HEK293 (cell line): ENCODE results near the gene FAAP100.
A peak's percentile ranks its signal among the peaks of the same experiment; 100 is the strongest.

Experiments used
- BCL11A ChIP-seq: fragments of 450-650 bp; formaldehyde crosslinking; IDR thresholded peaks from 2 replicates; pipeline ENCODE4 v1.5.1; 2016; ENCODE audit warnings: low read depth, missing biosample characterization, missing genetic modification characterization
- CTCF ChIP-seq: fragments of 450-650 bp; formaldehyde crosslinking; IDR thresholded peaks from 2 replicates; pipeline ENCODE4 v1.5.1; 2016; ENCODE audit warnings: missing biosample characterization, missing genetic modification characterization
- GLIS2 ChIP-seq: fragments of 450-650 bp; formaldehyde crosslinking; IDR thresholded peaks from 2 replicates; pipeline ENCODE4 v1.5.1; 2016; ENCODE audit warnings: missing biosample characterization, missing genetic modification characterization
- KLF16 ChIP-seq: fragments of 450-650 bp; formaldehyde crosslinking; IDR thresholded peaks from 2 replicates; pipeline ENCODE4 v1.5.1; 2017; ENCODE audit warnings: missing biosample characterization, missing genetic modification characterization
- MZF1 ChIP-seq: fragments of 450-650 bp; formaldehyde crosslinking; IDR thresholded peaks from 2 replicates; pipeline ENCODE4 v1.5.1; 2017; ENCODE audit warnings: missing biosample characterization, missing genetic modification characterization, borderline replicate concordance
- OVOL3 ChIP-seq: fragments of 450-650 bp; formaldehyde crosslinking; IDR thresholded peaks from 2 replicates; pipeline ENCODE4 v1.5.1; 2016; ENCODE audit warnings: missing biosample characterization, missing genetic modification characterization
- PRDM6 ChIP-seq: fragments of 450-650 bp; formaldehyde crosslinking; IDR thresholded peaks from 2 replicates; pipeline ENCODE4 v1.5.1; 2017; ENCODE audit warnings: missing biosample characterization, missing genetic modification characterization
- REST ChIP-seq: fragments of 450-650 bp; formaldehyde crosslinking; IDR thresholded peaks from 2 replicates; pipeline ENCODE4 v1.5.1; 2016; ENCODE audit warnings: missing biosample characterization, missing genetic modification characterization
- SETDB1 ChIP-seq: IDR thresholded peaks from one replicate; pipeline ENCODE4 v1.6.1; 2017; ENCODE audit warnings: mild to moderate bottlenecking, low read length, moderate library complexity, mixed read lengths; ENCODE audit not compliant: insufficient read length
- SP2 ChIP-seq: fragments of 450-650 bp; formaldehyde crosslinking; IDR thresholded peaks from 2 replicates; pipeline ENCODE4 v1.5.1; 2016; ENCODE audit warnings: missing biosample characterization, missing genetic modification characterization
- SP7 ChIP-seq: fragments of 450-650 bp; formaldehyde crosslinking; IDR thresholded peaks from 2 replicates; pipeline ENCODE4 v1.5.1; 2016; ENCODE audit warnings: missing biosample characterization, missing genetic modification characterization
- ZBTB11 ChIP-seq: fragments of 450-650 bp; formaldehyde crosslinking; conservative IDR thresholded peaks from 2 replicates; pipeline ENCODE4 v1.5.1; 2016; ENCODE audit warnings: low read depth, missing biosample characterization, missing genetic modification characterization
- ZFP69B ChIP-seq: fragments of 450-650 bp; formaldehyde crosslinking; IDR thresholded peaks from 2 replicates; pipeline ENCODE4 v1.5.1; 2016; ENCODE audit warnings: missing biosample characterization, missing genetic modification characterization
- ZIC2 ChIP-seq: fragments of 450-650 bp; formaldehyde crosslinking; IDR thresholded peaks from 2 replicates; pipeline ENCODE4 v1.5.1; 2016; ENCODE audit warnings: missing biosample characterization, missing genetic modification characterization
- ZNF23 ChIP-seq: fragments of 450-650 bp; formaldehyde crosslinking; IDR thresholded peaks from 2 replicates; pipeline ENCODE4 v1.5.1; 2016; ENCODE audit warnings: missing biosample characterization, missing genetic modification characterization, borderline replicate concordance
- ZNF292 ChIP-seq: fragments of 450-650 bp; formaldehyde crosslinking; IDR thresholded peaks from 2 replicates; pipeline ENCODE4 v1.5.1; 2016; ENCODE audit warnings: low read depth, missing biosample characterization, missing genetic modification characterization, borderline replicate concordance
- ZNF302 ChIP-seq: fragments of 450-650 bp; formaldehyde crosslinking; IDR thresholded peaks from 2 replicates; pipeline ENCODE4 v1.5.1; 2016; ENCODE audit warnings: missing biosample characterization, missing genetic modification characterization, low read depth
- ZNF433 ChIP-seq: fragments of 450-650 bp; formaldehyde crosslinking; IDR thresholded peaks from 2 replicates; pipeline ENCODE4 v1.5.1; 2016; ENCODE audit warnings: missing biosample characterization, missing genetic modification characterization, low read depth
- ZNF449 ChIP-seq: fragments of 450-650 bp; formaldehyde crosslinking; IDR thresholded peaks from 2 replicates; pipeline ENCODE4 v1.5.1; 2017; ENCODE audit warnings: missing biosample characterization, mild to moderate bottlenecking, missing genetic modification characterization, moderate library complexity
- ZNF473 ChIP-seq: fragments of 450-650 bp; formaldehyde crosslinking; IDR thresholded peaks from 2 replicates; pipeline ENCODE4 v1.5.1; 2017; ENCODE audit warnings: missing biosample characterization, missing genetic modification characterization
- ZNF510 ChIP-seq: fragments of 450-650 bp; formaldehyde crosslinking; IDR thresholded peaks from 2 replicates; pipeline ENCODE4 v1.5.1; 2018; ENCODE audit warnings: mild to moderate bottlenecking, missing genetic modification characterization, missing biosample characterization; ENCODE audit not compliant: insufficient replicate concordance
- ZNF544 ChIP-seq: fragments of 450-650 bp; formaldehyde crosslinking; IDR thresholded peaks from 2 replicates; pipeline ENCODE4 v1.5.0; 2017; ENCODE audit warnings: missing biosample characterization, missing genetic modification characterization
- ZNF658 ChIP-seq: fragments of 450-650 bp; formaldehyde crosslinking; IDR thresholded peaks from 2 replicates; pipeline ENCODE4; 2016; ENCODE audit warnings: missing biosample characterization, missing genetic modification characterization
- ZNF843 ChIP-seq: fragments of 450-650 bp; formaldehyde crosslinking; IDR thresholded peaks from 2 replicates; pipeline ENCODE4 v1.5.1; 2016; ENCODE audit warnings: missing biosample characterization, missing genetic modification characterization
- ZSCAN4 ChIP-seq: fragments of 450-650 bp; formaldehyde crosslinking; IDR thresholded peaks from 2 replicates; pipeline ENCODE4 v1.5.1; 2017; ENCODE audit warnings: missing biosample characterization, missing genetic modification characterization

Gene FAAP100

GRCh38 chr17:81553616-81554181, 1.5 kb upstream of the FAAP100 start (continued):
- TF ChIP-seq ZBTB11 (tag by site-specific recombination), result peak; percentile 59
- TF ChIP-seq ZIC2, result no peak
- no peak for TF ChIP-seq ZNF544
- TF ChIP-seq CTCF (tag by site-specific recombination), result 0 out of 2 replicates have a peak, but pooled peaks have one; percentile 2
- 0 out of 2 replicates have a peak, but pooled peaks have one; percentile 40 for TF ChIP-seq ZNF843 (tag by site-specific recombination)
- no peak for TF ChIP-seq SETDB1
- TF ChIP-seq PRDM6 (tag by site-specific recombination), result no peak
- no peak for TF ChIP-seq ZNF23 (tag by site-specific recombination)
- TF ChIP-seq SP2 (tag by site-specific recombination), result peak; percentile 30
- no peak for TF ChIP-seq ZNF658
- peak; percentile 80 for TF ChIP-seq ZNF449
- no peak for TF ChIP-seq ZNF510 (tag by site-specific recombination)
- TF ChIP-seq ZNF473 (tag by site-specific recombination), result no peak
- TF ChIP-seq ZNF292 (tag by site-specific recombination), result no peak
- TF ChIP-seq BCL11A (tag by site-specific recombination), result no peak
- no peak for TF ChIP-seq ZNF302 (tag by site-specific recombination)
- peak; percentile 89 for TF ChIP-seq SP7 (tag by site-specific recombination)
- TF ChIP-seq MZF1 (tag by site-specific recombination), result no peak
- TF ChIP-seq OVOL3, result no peak
- TF ChIP-seq ZNF433, result no peak
- TF ChIP-seq GLIS2 (tag by site-specific recombination), result peak; percentile 62
- TF ChIP-seq KLF16, result no peak
- no peak for TF ChIP-seq REST (tag by site-specific recombination)
- TF ChIP-seq ZSCAN4 (tag by site-specific recombination), result no peak
- peak; percentile 68 for TF ChIP-seq ZFP69B
